Right lobe of liver (tissue), 6 donors: ENCODE measurements around the gene SOBP. TPM values are rescaled to one million over a fixed set of nuclear protein-coding genes. Genes with fewer than 3 reads are reported as not detected.

Source experiments
- ATAC-seq, 4 donors: fragments of 200-7000 bp; cut with Tn5 transposase; one replicate each; pipeline ENCODE4 v1.9.1; 2020; ENCODE audit warnings: mild to moderate bottlenecking in 4 of 4, moderate library complexity in 4 of 4
- DNase-seq, 3 donors: peaks; one replicate each; pipeline ENCODE4 v3.0.0-alpha.2; 2020
- H3K27ac ChIP-seq, 3 donors: fragments of 200-600 bp; one replicate each; pipeline ENCODE4 v1.8.0; 2022
- H3K27me3 ChIP-seq, 2 donors: fragments of 200-600 bp; one replicate each; pipeline ENCODE4 v1.8.0; 2022
- H3K36me3 ChIP-seq, 4 donors: fragments of 200-600 bp; sonication (generic) in 1 of 4; one replicate each; pipeline versions ENCODE4 v1.5.1 to v1.8.0; 2017 to 2022; ENCODE audit warnings: control low read depth in 1 of 4
- H3K4me1 ChIP-seq, 4 donors: fragments of 200-600 bp; sonication (generic) in 1 of 4; one replicate each; pipeline versions ENCODE4 v1.5.1 to v1.8.0; 2017 to 2022; ENCODE audit warnings: control low read depth in 1 of 4
- H3K4me3 ChIP-seq, 3 donors: fragments of 200-600 bp; one replicate each; pipeline ENCODE4 v1.8.0; 2022
- H3K9me3 ChIP-seq, 4 donors: fragments of 200-600 bp; sonication (generic) in 1 of 4; one replicate each; pipeline versions ENCODE4 v1.5.1 to v1.8.0; 2017 to 2022; ENCODE audit warnings: control low read depth in 1 of 4
- CTCF ChIP-seq, 4 donors: fragments of 200-600 bp in 3 of 4; fragments of 450-650 bp in 1 of 4; IDR thresholded peaks; one replicate each; pipeline versions ENCODE4 v1.5.1 to v1.8.0; 2016 to 2022; ENCODE audit warnings: antibody characterized with exemption in 4 of 4, mild to moderate bottlenecking in 2 of 4
- POLR2A ChIP-seq: fragments of 450-650 bp; IDR thresholded peaks from one replicate; pipeline ENCODE4 v1.6.1; 2017; ENCODE audit warnings: antibody characterized with exemption, mild to moderate bottlenecking
- WGBS: methylation state at CpG from one replicate; pipeline ENCODE4 v1.1.6; 2018; ENCODE audit warnings: low coverage, low lambda C conversion rate; ENCODE audit not compliant: insufficient coverage; ENCODE audit errors: missing lambda C conversion rate; 5-methylcytosine and 5-hydroxymethylcytosine counted together
- intact Hi-C, 2 donors: fragments of 100-400 bp; cut with DNase I; formaldehyde crosslinking; loops; one replicate each; pipeline versions ENCODE4 v1.11.2 to v1.14.1; 2022
- total RNA-seq, 6 experiments: library from RNA; depleted of rRNA in 2 of 6; stranded (reverse); fragments of >200 nt in 2 of 6; fragmentation: NEBNext Ultra II Directional in 3 of 6; extraction: Animal tissue kit (Norgen Biotek cat#: 25700) in 3 of 6; gene quantifications; one replicate each; pipeline versions ENCODE4 v1.1.0 to v1.2.4, GENCODE V29; 2016 to 2023
- donor health status: DM: no; HTN: yes; CAD: no.
- donor health status: DM: no; HTN: no; CAD: no.
- donor health status: DM: no; HTN: no; CAD: no.
- donor health status: DM: no; HTN: yes; CAD: no.
- donor health status: DM: no; HTN: yes; CAD: no.

Gene SOBP
- total RNA-seq, 6 experiments from 2014 or later, result 1.3 to 3.5 (median 1.6) TPM

- no peaks in the 10 kb centered on the region for H3K9me3 ChIP-seq
- no peak for ATAC-seq
- H3K27me3 ChIP-seq, result no peaks in the 10 kb centered on the region
- TF ChIP-seq POLR2A, result no peak
- H3K4me1 ChIP-seq, result peaks cover 0 to 2% (median 0%) of the 10 kb centered on the region in 4 donors
- no peak overlapping the region for H3K4me3 ChIP-seq
- WGBS, result 70% methylated on average over 2 of the region's 2 CpGs
- no peak for DNase-seq
- no peaks in the 10 kb centered on the region for H3K36me3 ChIP-seq
- no peak overlapping the region for H3K27ac ChIP-seq
- intact Hi-C loops, result no loop called here
Observed at GRCh38 chr6:107495971-107496370, 6.1 kb downstream of the SOBP start.

DNA sequence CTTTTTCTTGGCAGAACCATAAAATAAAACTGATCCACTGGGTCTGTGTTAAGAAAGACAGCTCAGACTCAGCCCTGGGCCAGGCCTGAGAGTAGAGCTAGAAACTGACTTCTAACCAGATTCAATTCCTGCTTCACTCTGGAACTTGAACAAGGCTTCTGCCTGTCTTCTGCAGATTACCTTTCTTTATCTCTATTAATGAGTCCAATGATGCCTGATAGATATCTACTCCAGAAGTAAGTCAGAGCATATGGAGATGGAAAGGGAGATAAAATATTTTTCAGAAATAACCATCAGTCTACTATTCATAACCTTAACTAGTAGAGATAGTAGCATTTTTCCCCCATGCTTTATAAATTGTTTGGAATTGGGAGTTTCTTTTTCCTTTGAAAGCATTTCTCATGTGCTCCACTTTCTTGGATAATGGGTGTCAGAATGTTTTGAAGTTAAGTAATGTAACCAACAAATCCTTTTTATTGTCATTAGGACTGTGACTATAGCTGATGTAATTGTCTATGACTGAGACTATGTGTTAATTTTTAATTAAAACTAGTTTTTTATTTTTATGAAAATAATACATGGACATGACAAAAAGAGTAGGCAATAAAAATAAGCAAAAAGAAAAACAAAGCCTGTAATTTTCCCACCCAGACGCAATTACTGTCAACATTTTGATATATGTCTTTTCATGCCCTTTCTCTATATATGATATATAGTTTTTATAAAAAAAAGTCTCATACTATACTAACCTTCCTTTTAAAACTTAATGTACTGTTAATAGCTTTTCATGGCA is 7.2 kb downstream of the SOBP start:
- H3K4me3 ChIP-seq, result no peak overlapping the region
- H3K36me3 ChIP-seq, result no peaks in the 10 kb centered on the region
- no peaks in the 10 kb centered on the region for H3K4me1 ChIP-seq
- no peaks in the 10 kb centered on the region for H3K9me3 ChIP-seq
- ATAC-seq (no peak), DNase-seq (no peak)
- intact Hi-C loops, result no loop called here
- WGBS, result 95% methylated on average over 1 of the region's 1 CpG
- H3K27ac ChIP-seq, result no peak overlapping the region
- no peaks in the 10 kb centered on the region for H3K27me3 ChIP-seq
- no peak for TF ChIP-seq POLR2A
- TF ChIP-seq CTCF (IDR thresholded peaks at IDR 0.05), result no peak

DNA sequence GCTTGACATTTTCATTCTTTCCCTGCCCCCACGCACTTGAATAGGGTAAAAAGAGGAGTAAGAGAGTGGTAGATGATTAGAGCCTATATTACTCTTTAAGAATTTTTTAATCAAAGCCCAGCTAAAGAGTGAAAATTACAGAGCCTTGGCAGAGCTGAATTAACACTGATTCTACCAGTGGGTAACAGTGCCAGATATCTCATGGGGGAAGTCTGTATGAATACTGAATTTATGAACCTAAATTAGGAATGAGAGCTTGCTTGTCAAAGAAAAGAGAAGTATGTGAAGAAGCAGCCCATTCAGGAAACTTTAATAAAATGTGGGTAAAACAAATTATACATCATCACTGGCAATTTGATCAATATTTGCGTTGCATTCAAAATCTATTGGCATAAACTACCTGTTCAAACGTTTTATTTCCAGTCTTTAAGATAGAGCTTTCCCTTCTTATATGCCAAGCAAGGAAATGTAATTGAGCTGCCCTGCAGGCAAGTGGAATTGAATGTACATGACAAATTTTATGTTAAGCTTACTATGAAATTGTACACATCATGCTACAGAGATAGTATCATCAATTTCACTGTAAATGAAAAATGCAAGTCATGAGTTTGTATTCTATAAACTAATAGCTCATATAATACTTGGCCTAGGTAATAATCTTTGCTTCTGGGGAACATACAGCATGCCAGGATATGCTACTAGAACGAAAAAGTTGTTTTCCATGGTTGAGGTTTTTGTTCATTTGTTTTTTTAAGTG is 14.5 kb downstream of the SOBP start:
- Histone ChIP-seq H3K4me1 (no peaks in the 10 kb centered on the region), H3K9me3 (no peaks in the 10 kb centered on the region), H3K27me3 (no peaks in the 10 kb centered on the region), H3K4me3 (no peak overlapping the region), H3K27ac (no peak overlapping the region), H3K36me3 (no peaks in the 10 kb centered on the region)
- WGBS, result 58% methylated on average over 4 of the region's 4 CpGs
- ATAC-seq (no peak), DNase-seq (no peak)
- intact Hi-C loops, result no loop called here
- TF ChIP-seq POLR2A, result no peak
- no peak for TF ChIP-seq CTCF (IDR thresholded peaks at IDR 0.05)

DNA sequence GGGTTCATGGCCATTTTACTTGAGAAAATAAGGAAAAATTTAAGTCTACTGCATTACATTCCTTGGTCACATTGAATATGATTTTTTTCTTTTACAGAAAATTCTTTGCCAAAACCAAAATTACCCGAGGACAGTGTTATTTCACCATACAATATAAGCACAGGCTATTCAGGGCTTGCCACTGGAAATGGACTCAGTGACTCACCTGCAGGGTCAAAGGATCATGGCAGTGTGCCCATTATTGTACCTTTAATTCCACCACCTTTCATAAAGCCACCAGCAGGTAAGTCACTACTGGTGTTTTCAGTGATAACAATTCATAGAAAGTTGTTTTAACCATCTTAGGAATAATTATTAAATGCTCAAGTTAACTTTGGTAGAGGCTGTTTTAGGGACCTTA is 16.2 kb downstream of the SOBP start:
- ATAC-seq (peak in 2 of 4 donors; percentile 43 to 85), DNase-seq (no peak)
- WGBS, result 50% methylated on average over 1 of the region's 1 CpG
- Histone ChIP-seq H3K9me3 (no peaks in the 10 kb centered on the region), H3K4me3 (no peak overlapping the region), H3K4me1 (no peaks in the 10 kb centered on the region), H3K27ac (no peak overlapping the region), H3K27me3 (no peaks in the 10 kb centered on the region), H3K36me3 (no peaks in the 10 kb centered on the region)
- intact Hi-C loops, result no loop called here
- TF ChIP-seq CTCF (IDR thresholded peaks at IDR 0.05) (no peak), POLR2A (no peak)

GRCh38 chr6:107509506-107509905 is 19.6 kb downstream of the SOBP start:
- no peaks in the 10 kb centered on the region for H3K4me1 ChIP-seq
- ATAC-seq (no peak), DNase-seq (no peak)
- 60% methylated on average over 2 of the region's 3 CpGs for WGBS
- intact Hi-C loops, result no loop called here
- H3K36me3 ChIP-seq, result no peaks in the 10 kb centered on the region
- H3K27ac ChIP-seq, result no peak overlapping the region
- H3K9me3 ChIP-seq, result no peaks in the 10 kb centered on the region
- no peaks in the 10 kb centered on the region for H3K27me3 ChIP-seq
- H3K4me3 ChIP-seq, result no peak overlapping the region
- TF ChIP-seq POLR2A (no peak), CTCF (IDR thresholded peaks at IDR 0.05) (no peak)
